OCI-LY7 (cell line): ENCODE results near the gene TFB1M.

Source experiments
- CTCF ChIP-seq: fragments of 200-600 bp; sonication (generic); conservative IDR thresholded peaks from 2 replicates; pipeline ENCODE4 v1.5.1; 2014; ENCODE audit warnings: mild to moderate bottlenecking, antibody characterized with exemption, low read length, moderate library complexity, mixed read lengths
- EZH2phosphoT487 ChIP-seq: fragments of 200-600 bp; sonication (generic); IDR thresholded peaks from 2 replicates; pipeline ENCODE4 v1.6.1; 2018; ENCODE audit warnings: low read depth, borderline replicate concordance, mild to moderate bottlenecking, mixed run types, antibody characterized with exemption, low read length, moderate library complexity, mixed read lengths

- TF ChIP-seq CTCF = no peak
- no peak for TF ChIP-seq EZH2phosphoT487
These were observed 97.8 kb downstream of the TFB1M start for GRCh38 chr6:155216312-155217046.
